Neural crest cell (in vitro differentiated cells): Measurements from ENCODE around the gene PXDC1. TPM values are rescaled to one million over a fixed set of nuclear protein-coding genes. Genes with fewer than 3 reads are reported as not detected.

ENCODE experiments used
- DNase-seq: peaks from one replicate; pipeline ENCODE4 v3.0.0; 2021; ENCODE audit warnings: low read depth, mixed read lengths, low spot score
- H3K27ac Mint-ChIP-seq: one replicate; pipeline ENCODE4 v1.8.0; 2021; ENCODE audit warnings: mild to moderate bottlenecking, mixed read lengths; ENCODE audit not compliant: unreplicated experiment
- H3K27me3 Mint-ChIP-seq: 2 replicates; pipeline ENCODE4 v1.8.0; 2021; ENCODE audit warnings: low read depth, mild to moderate bottlenecking, mixed read lengths
- H3K36me3 Mint-ChIP-seq: 2 replicates; pipeline ENCODE4 v1.8.0; 2021; ENCODE audit warnings: low read depth, mild to moderate bottlenecking, mixed read lengths
- H3K4me1 Mint-ChIP-seq: 2 replicates; pipeline ENCODE4 v1.8.0; 2021; ENCODE audit warnings: mixed read lengths
- H3K4me3 Mint-ChIP-seq: one replicate; pipeline ENCODE4 v1.8.0; 2021; ENCODE audit warnings: mild to moderate bottlenecking, mixed read lengths
- H3K9me3 Mint-ChIP-seq: 2 replicates; pipeline ENCODE4 v1.8.0; 2021; ENCODE audit warnings: mixed read lengths
- CTCF ChIP-seq: fragments of 200-600 bp; sonication (generic); conservative IDR thresholded peaks from 2 replicates; pipeline ENCODE4 v1.5.0; 2021; ENCODE audit warnings: antibody characterized with exemption, mild to moderate bottlenecking
- total RNA-seq: library from RNA; stranded (reverse); gene quantifications from 2 replicates; pipeline ENCODE4 v1.2.1, GENCODE V29; 2021

Gene PXDC1
- total RNA-seq, 1 donor from 2014 or later = 4.8 TPM

GRCh38 chr6:3745566-3746118, 5.9 kb downstream of the PXDC1 start:
- Mint-ChIP-seq H3K27me3 (peaks cover 23% of the 10 kb centered on the region), H3K36me3 (no peaks in the 10 kb centered on the region), H3K27ac (no peak overlapping the region), H3K4me1 (peaks cover 25% of the 10 kb centered on the region), H3K4me3 (no peak overlapping the region), H3K9me3 (no peaks in the 10 kb centered on the region)
- DNase-seq = no peak
- no peak for TF ChIP-seq CTCF

DNA sequence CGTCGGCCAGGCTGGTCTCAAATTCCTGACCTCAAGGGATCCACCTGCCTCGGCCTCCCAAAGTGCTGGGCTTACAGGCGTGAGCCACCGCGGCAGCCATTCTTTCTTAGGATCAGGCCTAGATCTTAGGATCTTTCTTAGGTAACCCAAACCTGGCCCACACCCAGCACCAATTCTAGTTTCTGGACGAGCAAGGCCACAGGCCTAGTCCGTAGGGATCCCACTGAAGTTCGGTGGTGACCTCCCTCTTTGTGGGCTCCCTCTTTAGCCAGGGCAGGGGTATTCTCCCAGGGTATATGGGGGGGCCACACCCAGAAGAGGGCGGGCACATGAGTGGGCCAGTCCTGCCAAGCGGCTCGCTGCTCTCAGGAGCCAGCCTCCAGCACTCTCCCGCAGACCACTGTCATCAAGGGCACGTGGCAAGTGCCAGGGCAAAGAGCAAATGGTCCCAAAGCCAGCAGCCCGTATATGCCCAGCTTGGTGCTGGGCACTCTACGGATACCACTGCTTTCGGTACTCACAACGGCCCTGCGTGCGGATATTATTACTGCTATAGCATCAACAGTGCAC, 6.5 kb downstream of the PXDC1 start:
- Mint-ChIP-seq H3K9me3 (no peaks in the 10 kb centered on the region), H3K27ac (no peak overlapping the region), H3K4me3 (no peak overlapping the region), H3K36me3 (no peaks in the 10 kb centered on the region), H3K4me1 (peaks cover 25% of the 10 kb centered on the region), H3K27me3 (peaks cover 18% of the 10 kb centered on the region)
- no peak for TF ChIP-seq CTCF
- no peak for DNase-seq

DNA sequence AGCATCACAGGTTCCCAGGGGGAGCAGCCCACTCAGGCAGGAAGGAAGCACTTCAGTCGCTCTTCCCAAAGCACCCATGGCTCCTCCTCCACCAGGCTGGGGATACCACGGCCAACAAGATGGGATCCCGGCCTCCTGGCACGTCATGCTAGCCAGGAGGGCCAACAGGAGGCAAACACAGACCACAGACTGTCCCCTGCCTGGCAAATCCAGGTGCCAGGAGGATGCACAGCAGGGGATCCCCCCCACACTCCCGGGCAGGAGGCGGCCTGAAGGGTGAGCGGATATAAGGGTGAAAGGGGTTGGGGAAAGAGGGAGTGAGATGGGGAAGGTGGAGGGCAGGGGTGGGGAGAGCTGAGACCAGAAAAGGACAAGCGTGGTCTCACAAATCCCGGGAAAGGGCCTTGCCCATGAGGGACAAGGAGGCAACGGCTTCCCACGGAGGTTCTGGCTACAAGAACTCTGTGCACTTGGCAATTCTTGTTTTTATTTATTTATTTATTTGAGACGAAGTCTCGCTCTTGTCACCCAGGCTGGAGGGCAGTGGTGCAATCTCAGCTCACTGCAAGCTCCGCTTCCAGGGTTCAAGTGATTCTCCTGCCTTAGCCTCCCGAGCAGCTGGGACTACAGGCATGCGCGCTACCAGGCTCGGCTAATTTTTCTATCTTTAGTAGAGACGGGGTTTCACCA, 7.2 kb downstream of the PXDC1 start:
- Mint-ChIP-seq H3K27me3 (peaks cover 12% of the 10 kb centered on the region), H3K9me3 (no peaks in the 10 kb centered on the region), H3K36me3 (no peaks in the 10 kb centered on the region), H3K4me1 (peaks cover 22% of the 10 kb centered on the region), H3K27ac (no peak overlapping the region), H3K4me3 (no peak overlapping the region)
- TF ChIP-seq CTCF = no peak
- no peak for DNase-seq

GRCh38 chr6:3743541-3743940, 8.0 kb downstream of the PXDC1 start:
- H3K4me3 Mint-ChIP-seq = no peak overlapping the region
- no peaks in the 10 kb centered on the region for H3K9me3 Mint-ChIP-seq
- no peak for DNase-seq
- peaks cover 18% of the 10 kb centered on the region for H3K4me1 Mint-ChIP-seq
- peaks cover 8% of the 10 kb centered on the region for H3K27me3 Mint-ChIP-seq
- TF ChIP-seq CTCF = no peak
- no peak overlapping the region for H3K27ac Mint-ChIP-seq
- no peaks in the 10 kb centered on the region for H3K36me3 Mint-ChIP-seq

DNA sequence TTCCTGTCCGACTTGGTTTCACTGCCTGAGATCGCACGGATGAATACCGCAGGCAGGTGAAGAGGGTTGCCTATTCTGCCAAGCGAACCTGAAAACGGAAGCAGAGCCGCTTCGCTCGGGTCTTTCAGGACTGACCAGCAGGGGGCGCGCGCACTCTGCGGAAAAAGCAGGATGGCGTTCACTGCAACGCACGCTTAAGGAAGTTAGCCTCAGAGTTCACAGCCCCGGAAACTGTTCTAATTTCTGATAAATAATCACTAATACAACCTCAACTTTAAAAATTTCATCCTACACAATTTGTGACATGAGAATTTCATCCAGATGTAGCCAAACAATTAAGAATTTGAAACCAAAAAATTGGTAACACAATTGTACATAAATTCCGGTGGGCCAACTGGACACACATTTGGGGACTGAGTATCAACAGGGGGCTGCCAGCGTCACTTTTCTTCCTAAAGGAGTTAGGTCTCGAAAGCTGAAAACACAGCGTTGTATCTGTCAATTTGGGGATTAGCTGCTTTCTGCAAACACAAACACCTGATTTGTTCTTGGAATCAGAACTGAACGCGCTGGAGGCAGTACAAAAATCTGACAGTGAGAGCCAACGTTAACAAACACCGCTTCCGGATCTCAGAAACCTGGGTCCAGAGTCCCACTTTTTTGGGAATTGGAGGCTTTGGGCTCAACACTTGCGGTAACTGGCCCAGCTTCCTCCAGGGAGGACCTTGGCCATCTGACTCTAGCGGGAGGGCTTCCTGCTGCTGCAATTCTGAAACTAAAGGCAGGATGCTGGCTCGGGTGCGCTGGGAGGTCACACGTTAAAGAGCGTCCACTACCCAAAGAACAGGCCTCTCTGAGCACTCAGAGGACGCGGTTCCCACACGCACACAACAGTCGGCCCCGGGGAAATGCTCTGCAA, 8.8 kb downstream of the PXDC1 start:
- no peaks in the 10 kb centered on the region for H3K36me3 Mint-ChIP-seq
- H3K27ac Mint-ChIP-seq = peak overlapping the region; percentile 43
- H3K9me3 Mint-ChIP-seq = no peaks in the 10 kb centered on the region
- no peak overlapping the region for H3K4me3 Mint-ChIP-seq
- peaks cover 12% of the 10 kb centered on the region for H3K4me1 Mint-ChIP-seq
- peaks cover 3% of the 10 kb centered on the region for H3K27me3 Mint-ChIP-seq
- TF ChIP-seq CTCF = peak; percentile 98
- peak; percentile 88 for DNase-seq
